Loucy (cell line): ENCODE data around the gene PNPLA6.
"Not testable (repeated sequence)": the region's sequence is repeated elsewhere in the genome, so short reads cannot be mapped to it uniquely, and the experiment has no call there.

ENCODE experiments used
- EZH2phosphoT487 ChIP-seq: fragments of 200-600 bp; IDR thresholded peaks from 2 replicates; pipeline ENCODE4 v1.6.1; 2018; ENCODE audit warnings: antibody characterized with exemption, mild to moderate bottlenecking, moderate library complexity, borderline replicate concordance
- TF ChIP-seq, protein P1 (sequence below): fragments of 200-600 bp; sonication (generic); conservative IDR thresholded peaks from 2 replicates; pipeline ENCODE4 v1.5.1; 2014; ENCODE audit warnings: mild to moderate bottlenecking, antibody characterized with exemption, low read length

DNA sequence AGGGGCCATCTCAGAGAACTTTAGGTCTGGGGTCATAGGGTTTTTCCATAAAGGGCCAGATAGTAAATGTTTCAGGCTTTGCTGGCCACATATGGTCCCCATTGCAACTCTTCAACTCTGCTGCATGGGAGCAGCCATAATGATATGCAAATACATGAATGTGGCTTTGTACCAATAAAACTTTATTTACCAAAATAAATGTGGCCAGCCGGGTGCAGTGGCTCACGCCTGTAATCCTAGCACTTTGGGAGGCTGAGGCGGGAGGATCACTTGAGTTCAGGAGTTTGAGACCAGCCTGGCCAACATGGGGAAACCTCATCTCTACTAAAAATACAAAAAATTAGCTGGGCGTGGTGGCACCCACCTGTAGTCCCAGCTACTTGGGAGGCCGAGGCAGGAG lies 3.5 kb downstream of the PNPLA6 start:
- TF ChIP-seq, protein P1, sequence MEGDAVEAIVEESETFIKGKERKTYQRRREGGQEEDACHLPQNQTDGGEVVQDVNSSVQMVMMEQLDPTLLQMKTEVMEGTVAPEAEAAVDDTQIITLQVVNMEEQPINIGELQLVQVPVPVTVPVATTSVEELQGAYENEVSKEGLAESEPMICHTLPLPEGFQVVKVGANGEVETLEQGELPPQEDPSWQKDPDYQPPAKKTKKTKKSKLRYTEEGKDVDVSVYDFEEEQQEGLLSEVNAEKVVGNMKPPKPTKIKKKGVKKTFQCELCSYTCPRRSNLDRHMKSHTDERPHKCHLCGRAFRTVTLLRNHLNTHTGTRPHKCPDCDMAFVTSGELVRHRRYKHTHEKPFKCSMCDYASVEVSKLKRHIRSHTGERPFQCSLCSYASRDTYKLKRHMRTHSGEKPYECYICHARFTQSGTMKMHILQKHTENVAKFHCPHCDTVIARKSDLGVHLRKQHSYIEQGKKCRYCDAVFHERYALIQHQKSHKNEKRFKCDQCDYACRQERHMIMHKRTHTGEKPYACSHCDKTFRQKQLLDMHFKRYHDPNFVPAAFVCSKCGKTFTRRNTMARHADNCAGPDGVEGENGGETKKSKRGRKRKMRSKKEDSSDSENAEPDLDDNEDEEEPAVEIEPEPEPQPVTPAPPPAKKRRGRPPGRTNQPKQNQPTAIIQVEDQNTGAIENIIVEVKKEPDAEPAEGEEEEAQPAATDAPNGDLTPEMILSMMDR = not testable (repeated sequence)
- not testable (repeated sequence) for TF ChIP-seq EZH2phosphoT487
